GM12878 (cell line): Measurements from ENCODE around the gene PPP1R12A. TPM values are rescaled to one million over a fixed set of nuclear protein-coding genes. Genes with fewer than 3 reads are reported as not detected.
"Not testable (repeated sequence)": the region's sequence is repeated elsewhere in the genome, so short reads cannot be mapped to it uniquely, and the experiment has no call there.

Experiments used
- ATAC-seq: fragments of 200-7000 bp; cut with Tn5 transposase; 3 replicates; pipeline ENCODE4 v1.9.1; 2020; ENCODE audit warnings: mild to moderate bottlenecking, moderate library complexity
- BruUV-seq: library from RNA; stranded (reverse); fragments of 400-500 nt; replicated peaks from 2 replicates; lab custom pipeline; 2021; lab: Mats Ljungman, UMichigan
- CTCF ChIA-PET: fragments of 300-600 bp; sonication (Branson Sonifier 250); formaldehyde crosslinking; extraction: SDS; loops from one replicate; lab custom pipeline; 2021; ENCODE audit warnings: inconsistent platforms; lab: Yijun Ruan, JAX
- POLR2A ChIA-PET: fragments of 350-600 bp; formaldehyde crosslinking; extraction: SDS; loops from one replicate; lab custom pipeline; 2021; ENCODE audit warnings: inconsistent platforms; lab: Charles Lee
- RAD21 ChIA-PET: fragments of 300-600 bp; sonication (Branson Sonifier 250); formaldehyde crosslinking; loops from one replicate; lab custom pipeline; 2023; ENCODE audit warnings: antibody characterized with exemption; ENCODE audit not compliant: unreplicated experiment; lab: Charles Lee
- SMC1A ChIA-PET: fragments of 300-600 bp; sonication (Branson Sonifier 250); formaldehyde crosslinking; loops from one replicate; lab custom pipeline; 2023; ENCODE audit not compliant: unreplicated experiment, uncharacterized antibody; lab: Charles Lee
- DNase-seq: peaks from one replicate; pipeline ENCODE4 v3.0.0-alpha.2; 2011; ENCODE audit warnings: low read depth, low spot score
- FAIRE-seq: peaks from 3 replicates; lab custom pipeline; 2011; peaks lifted over from hg19 to GRCh38; lab: Jason Lieb, UNC
- H2AFZ ChIP-seq: 2 replicates; pipeline ENCODE4 v1.6.0; 2011; ENCODE audit warnings: low read depth, low read length, control low read depth; ENCODE audit not compliant: control insufficient read depth
- H3K27ac ChIP-seq: 2 replicates; pipeline ENCODE4 v1.5.1; 2011; ENCODE audit warnings: control low read depth; ENCODE audit not compliant: control insufficient read depth, insufficient read depth
- H3K27me3 ChIP-seq, 2 experiments: replicated peaks in 1 of 2; 2 replicates each; pipeline versions ENCODE4 v1.6.0 to v1.6.1; 2011; ENCODE audit warnings: low read length in 1 of 2; ENCODE audit not compliant: control insufficient read depth in 2 of 2, insufficient read depth in 2 of 2
- H3K36me3 ChIP-seq, 2 experiments: 2 replicates each; pipeline ENCODE4 v1.5.1; 2011; ENCODE audit warnings: low read length in 1 of 2; ENCODE audit not compliant: control insufficient read depth in 2 of 2, insufficient read depth in 2 of 2
- H3K4me1 ChIP-seq: 2 replicates; pipeline ENCODE4 v1.6.1; 2011; ENCODE audit warnings: mild to moderate bottlenecking, low read length, moderate library complexity, mixed read lengths; ENCODE audit not compliant: control insufficient read depth, insufficient read depth
- H3K4me2 ChIP-seq: 2 replicates; pipeline ENCODE4 v1.6.0; 2011; ENCODE audit warnings: control low read depth; ENCODE audit not compliant: control insufficient read depth, insufficient read depth
- H3K4me3 ChIP-seq: fragments of 200-600 bp; sonication (generic); 2 replicates; pipeline ENCODE4 v1.5.1; 2016
- H3K79me2 ChIP-seq: 2 replicates; pipeline ENCODE4 v1.6.0; 2011; ENCODE audit warnings: low read length; ENCODE audit not compliant: control insufficient read depth, insufficient read depth
- H3K9ac ChIP-seq: 2 replicates; pipeline ENCODE4 v1.8.0; 2011; ENCODE audit warnings: low read length, control low read depth, mixed read lengths; ENCODE audit not compliant: control insufficient read depth, insufficient read depth
- H3K9me3 ChIP-seq: replicated peaks from 3 replicates; pipeline ENCODE4 v1.5.1; 2011; ENCODE audit warnings: mild to moderate bottlenecking, low read length; ENCODE audit not compliant: control insufficient read depth, insufficient read depth
- H4K20me1 ChIP-seq: 2 replicates; pipeline ENCODE4 v1.6.0; 2011; ENCODE audit not compliant: control insufficient read depth, insufficient read depth
- CHD1 ChIP-seq: IDR thresholded peaks from 2 replicates; pipeline ENCODE4 v1.6.1; 2012; ENCODE audit warnings: low read depth, low read length, improper control_type of control experiment
- JUNB ChIP-seq: IDR thresholded peaks from 2 replicates; pipeline ENCODE4 v1.6.1; 2016; ENCODE audit warnings: antibody characterized with exemption, mild to moderate bottlenecking
- TCF12 ChIP-seq: IDR thresholded peaks from 2 replicates; pipeline ENCODE4 v1.6.1; 2011; ENCODE audit warnings: low read depth, mild to moderate bottlenecking, low read length
- WGBS: methylation state at CpG from one replicate; pipeline ENCODE4 v1.1.6; 2016; ENCODE audit warnings: low lambda C conversion rate; ENCODE audit not compliant: insufficient replicate concordance, insufficient coverage; ENCODE audit errors: missing lambda C conversion rate; 5-methylcytosine and 5-hydroxymethylcytosine counted together
- in situ Hi-C: fragments of 300-500 bp; cut with MboI; formaldehyde crosslinking; loops from 9 replicates; pipeline ENCODE4 v1.14.3; 2018; ENCODE audit warnings: mixed read lengths
- intact Hi-C: fragments of 100-400 bp; cut with micrococcal nuclease; formaldehyde crosslinking; loops from one replicate; pipeline ENCODE4 v1.14.2; 2022; ENCODE audit not compliant: unreplicated experiment
- polyA plus RNA-seq, 11 experiments: library from polyadenylated mRNA; depleted of rRNA in 4 of 11; unstranded in 6 of 11; stranded (reverse) in 5 of 11; fragments of >200 nt; fragmentation: Nextera tagmentation in 4 of 11; fragmentation: Illumina TruSeq in 1 of 11; extraction: Ambion mirVana in 4 of 11; extraction: Trizol in 1 of 11; gene quantifications; 1 replicate in 1 of 11; 2 replicates in 10 of 11; pipeline versions ENCODE4 v1.2.1 to v1.2.3, GENCODE V29; 2011 to 2016; ENCODE audit warnings: inconsistent platforms in 2 of 11, missing spikeins in 2 of 11, low read depth in 1 of 11
- total RNA-seq, 4 experiments: library from RNA; depleted of rRNA in 3 of 4; stranded (reverse); fragments of >200 nt in 3 of 4; fragmentation: Illumina TruSeq in 1 of 4; extraction: Trizol in 1 of 4; gene quantifications; 2 replicates each; pipeline versions ENCODE4 v1.2.1 to v1.2.3, GENCODE V29; 2013 to 2021
- TF ChIP-seq, protein P1 (sequence below): fragments of 450-650 bp; IDR thresholded peaks from 2 replicates; pipeline ENCODE4 v1.6.1; 2017; ENCODE audit warnings: mild to moderate bottlenecking, low read depth, inconsistent platforms; ENCODE audit not compliant: poor library complexity, severe bottlenecking
- TF ChIP-seq, protein P2 (sequence below): IDR thresholded peaks from 2 replicates; pipeline ENCODE4 v1.6.1; 2011; ENCODE audit warnings: borderline replicate concordance, low read depth, mild to moderate bottlenecking, moderate library complexity, low read length; ENCODE audit not compliant: insufficient read depth, poor library complexity, severe bottlenecking
- TF ChIP-seq, protein P3 (sequence below): fragments of 450-650 bp; formaldehyde crosslinking; IDR thresholded peaks from 2 replicates; pipeline ENCODE4 v1.5.0; 2022; ENCODE audit warnings: mild to moderate bottlenecking, missing genetic modification characterization

PPP1R12A gene
- total and polyA plus RNA-seq, 10 of the 15 experiments (the other 5 are each of a cell fraction or from before 2014, with no cell fraction given): 22.8 to 134 (median 51.4) TPM

DNA sequence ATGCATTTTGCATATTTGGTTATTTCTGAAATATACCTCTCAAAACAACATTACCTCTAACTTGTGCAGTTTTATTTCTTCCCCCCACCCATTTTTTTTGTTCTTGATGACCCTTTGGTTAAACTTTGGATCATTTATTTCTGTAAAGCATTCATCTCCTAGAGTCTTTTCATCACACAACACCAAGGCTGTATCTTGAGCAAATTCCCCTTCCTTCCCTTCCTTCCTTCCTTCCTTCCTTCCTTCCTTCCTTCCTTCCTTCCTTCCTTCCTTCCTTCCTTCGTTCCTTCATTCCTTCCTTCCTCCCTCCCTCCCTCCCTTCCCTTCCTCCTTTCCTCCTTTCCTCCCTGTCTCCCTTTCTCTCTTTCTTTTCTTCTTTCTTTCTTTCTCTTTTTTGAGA lies 43.8 kb upstream of the PPP1R12A start:
- TF ChIP-seq JUNB (no peak), CHD1 (no peak), TCF12 (no peak)
- TF ChIP-seq, protein P1, sequence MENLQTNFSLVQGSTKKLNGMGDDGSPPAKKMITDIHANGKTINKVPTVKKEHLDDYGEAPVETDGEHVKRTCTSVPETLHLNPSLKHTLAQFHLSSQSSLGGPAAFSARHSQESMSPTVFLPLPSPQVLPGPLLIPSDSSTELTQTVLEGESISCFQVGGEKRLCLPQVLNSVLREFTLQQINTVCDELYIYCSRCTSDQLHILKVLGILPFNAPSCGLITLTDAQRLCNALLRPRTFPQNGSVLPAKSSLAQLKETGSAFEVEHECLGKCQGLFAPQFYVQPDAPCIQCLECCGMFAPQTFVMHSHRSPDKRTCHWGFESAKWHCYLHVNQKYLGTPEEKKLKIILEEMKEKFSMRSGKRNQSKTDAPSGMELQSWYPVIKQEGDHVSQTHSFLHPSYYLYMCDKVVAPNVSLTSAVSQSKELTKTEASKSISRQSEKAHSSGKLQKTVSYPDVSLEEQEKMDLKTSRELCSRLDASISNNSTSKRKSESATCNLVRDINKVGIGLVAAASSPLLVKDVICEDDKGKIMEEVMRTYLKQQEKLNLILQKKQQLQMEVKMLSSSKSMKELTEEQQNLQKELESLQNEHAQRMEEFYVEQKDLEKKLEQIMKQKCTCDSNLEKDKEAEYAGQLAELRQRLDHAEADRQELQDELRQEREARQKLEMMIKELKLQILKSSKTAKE: no peak
- TF ChIP-seq, protein P2, sequence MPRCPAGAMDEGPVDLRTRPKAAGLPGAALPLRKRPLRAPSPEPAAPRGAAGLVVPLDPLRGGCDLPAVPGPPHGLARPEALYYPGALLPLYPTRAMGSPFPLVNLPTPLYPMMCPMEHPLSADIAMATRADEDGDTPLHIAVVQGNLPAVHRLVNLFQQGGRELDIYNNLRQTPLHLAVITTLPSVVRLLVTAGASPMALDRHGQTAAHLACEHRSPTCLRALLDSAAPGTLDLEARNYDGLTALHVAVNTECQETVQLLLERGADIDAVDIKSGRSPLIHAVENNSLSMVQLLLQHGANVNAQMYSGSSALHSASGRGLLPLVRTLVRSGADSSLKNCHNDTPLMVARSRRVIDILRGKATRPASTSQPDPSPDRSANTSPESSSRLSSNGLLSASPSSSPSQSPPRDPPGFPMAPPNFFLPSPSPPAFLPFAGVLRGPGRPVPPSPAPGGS: no peak
- TF ChIP-seq, protein P3, sequence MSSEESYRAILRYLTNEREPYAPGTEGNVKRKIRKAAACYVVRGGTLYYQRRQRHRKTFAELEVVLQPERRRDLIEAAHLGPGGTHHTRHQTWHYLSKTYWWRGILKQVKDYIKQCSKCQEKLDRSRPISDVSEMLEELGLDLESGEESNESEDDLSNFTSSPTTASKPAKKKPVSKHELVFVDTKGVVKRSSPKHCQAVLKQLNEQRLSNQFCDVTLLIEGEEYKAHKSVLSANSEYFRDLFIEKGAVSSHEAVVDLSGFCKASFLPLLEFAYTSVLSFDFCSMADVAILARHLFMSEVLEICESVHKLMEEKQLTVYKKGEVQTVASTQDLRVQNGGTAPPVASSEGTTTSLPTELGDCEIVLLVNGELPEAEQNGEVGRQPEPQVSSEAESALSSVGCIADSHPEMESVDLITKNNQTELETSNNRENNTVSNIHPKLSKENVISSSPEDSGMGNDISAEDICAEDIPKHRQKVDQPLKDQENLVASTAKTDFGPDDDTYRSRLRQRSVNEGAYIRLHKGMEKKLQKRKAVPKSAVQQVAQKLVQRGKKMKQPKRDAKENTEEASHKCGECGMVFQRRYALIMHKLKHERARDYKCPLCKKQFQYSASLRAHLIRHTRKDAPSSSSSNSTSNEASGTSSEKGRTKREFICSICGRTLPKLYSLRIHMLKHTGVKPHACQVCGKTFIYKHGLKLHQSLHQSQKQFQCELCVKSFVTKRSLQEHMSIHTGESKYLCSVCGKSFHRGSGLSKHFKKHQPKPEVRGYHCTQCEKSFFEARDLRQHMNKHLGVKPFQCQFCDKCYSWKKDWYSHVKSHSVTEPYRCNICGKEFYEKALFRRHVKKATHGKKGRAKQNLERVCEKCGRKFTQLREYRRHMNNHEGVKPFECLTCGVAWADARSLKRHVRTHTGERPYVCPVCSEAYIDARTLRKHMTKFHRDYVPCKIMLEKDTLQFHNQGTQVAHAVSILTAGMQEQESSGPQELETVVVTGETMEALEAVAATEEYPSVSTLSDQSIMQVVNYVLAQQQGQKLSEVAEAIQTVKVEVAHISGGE: no peak
- Histone ChIP-seq H3K4me1 (no peaks in the 10 kb centered on the region), H3K79me2 (no peaks in the 10 kb centered on the region), H3K4me3 (no peak overlapping the region), H3K36me3 (no peaks in the 10 kb centered on the region), H2AFZ (no peak overlapping the region), H3K27ac (no peak overlapping the region), H3K9ac (no peak overlapping the region), H3K9me3 (no peaks in the 10 kb centered on the region), H4K20me1 (no peaks in the 10 kb centered on the region), H3K27me3 (no peaks in the 10 kb centered on the region; a peak in 2 of 4 replicates), H3K4me2 (no peak overlapping the region)
- CTCF ChIA-PET: no interaction called here
- POLR2A ChIA-PET: no interaction called here
- in situ Hi-C loops: no loop called here
- no peak for ATAC-seq
- BruUV-seq: no TSS peak
- no peak for DNase-seq
- no peak for FAIRE-seq
- intact Hi-C loops: no loop called here
- SMC1A ChIA-PET: no interaction called here
- RAD21 ChIA-PET: no interaction called here
- WGBS: no CpG with 5 or more reads among the region's 1 CpG

DNA sequence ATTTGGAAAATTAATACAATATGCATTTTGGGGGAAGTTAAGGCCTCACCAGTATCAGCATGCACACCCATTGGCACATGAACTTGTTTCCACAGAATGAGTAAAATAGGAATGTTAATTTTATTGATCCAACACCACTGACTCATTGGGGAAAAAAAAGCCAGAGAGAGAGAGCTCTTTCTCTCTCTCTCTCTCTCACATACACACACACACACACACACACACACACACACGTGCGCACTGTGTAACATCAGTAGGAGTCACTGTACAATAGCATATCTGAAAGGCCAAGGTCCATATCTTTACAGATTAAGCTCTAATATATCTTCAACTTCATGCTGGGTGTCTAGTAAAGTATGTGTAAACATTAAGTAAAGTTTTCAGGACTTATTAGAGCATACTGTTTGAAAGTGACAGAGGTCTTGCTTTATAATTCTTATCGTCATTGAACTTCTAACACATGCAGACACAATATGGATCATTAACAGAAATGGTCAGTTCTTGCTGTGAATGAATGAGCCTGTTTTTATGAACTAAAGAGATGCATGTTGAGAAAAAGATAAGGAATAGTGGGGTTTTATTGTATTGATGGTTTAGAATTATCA lies 43.1 kb upstream of the PPP1R12A start:
- not testable (repeated sequence) for DNase-seq, BruUV-seq, FAIRE-seq

More for the DNA sequence above, 43.1 kb upstream of the PPP1R12A start:
- H3K4me2 ChIP-seq, H4K20me1 ChIP-seq, H3K79me2 ChIP-seq, H3K27me3 ChIP-seq, H2AFZ ChIP-seq, H3K4me1 ChIP-seq, ATAC-seq, H3K9me3 ChIP-seq, H3K4me3 ChIP-seq, H3K36me3 ChIP-seq, in situ Hi-C loops, CTCF ChIA-PET, H3K27ac ChIP-seq, intact Hi-C loops, H3K9ac ChIP-seq, POLR2A ChIA-PET, SMC1A ChIA-PET, RAD21 ChIA-PET: not testable (repeated sequence)
- 90% methylated on average over 1 of the region's 3 CpGs for WGBS
